GM13976 (cell line): Measurements from ENCODE around the gene ZNF19.

Experiments used
- DNase-seq: peaks from one replicate; pipeline ENCODE4 v3.0.0; 2012; ENCODE audit warnings: low spot score
- in situ Hi-C: fragments of 300-500 bp; cut with MboI; formaldehyde crosslinking; loops from one replicate; pipeline ENCODE4 v1.12.0; 2022; ENCODE audit warnings: low sequenced_read_pairs, mixed read lengths, inconsistent platforms; ENCODE audit not compliant: unreplicated experiment
- TF ChIP-seq, protein P1 (sequence below): IDR thresholded peaks from 2 replicates; pipeline ENCODE4 v1.5.1; 2012; ENCODE audit warnings: borderline replicate concordance, mild to moderate bottlenecking; ENCODE audit not compliant: insufficient read depth; ENCODE audit errors: extremely low read depth, missing control alignments, control extremely low read depth

The ZNF19 gene

DNA sequence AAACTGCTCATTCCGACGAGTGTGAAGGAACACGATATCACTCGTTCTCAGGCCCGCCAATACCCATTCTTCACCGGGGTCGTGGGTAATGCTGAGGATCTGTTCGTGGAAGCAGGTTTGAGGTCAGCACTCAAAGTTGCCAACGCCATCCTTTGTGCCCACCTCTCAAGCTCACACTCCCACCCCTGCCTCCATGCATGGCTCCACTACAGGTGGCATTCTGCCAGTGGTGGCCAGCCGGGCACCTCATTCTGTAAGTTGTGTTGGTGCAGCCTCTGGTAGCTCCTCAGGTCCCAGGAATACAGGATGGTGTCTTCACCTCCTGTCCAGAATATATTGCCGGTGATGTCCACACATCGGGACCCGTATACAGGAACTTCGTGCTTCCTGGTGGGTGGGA is 57.9 kb downstream of the ZNF19 start:
- DNase-seq = no peak
- TF ChIP-seq, protein P1, sequence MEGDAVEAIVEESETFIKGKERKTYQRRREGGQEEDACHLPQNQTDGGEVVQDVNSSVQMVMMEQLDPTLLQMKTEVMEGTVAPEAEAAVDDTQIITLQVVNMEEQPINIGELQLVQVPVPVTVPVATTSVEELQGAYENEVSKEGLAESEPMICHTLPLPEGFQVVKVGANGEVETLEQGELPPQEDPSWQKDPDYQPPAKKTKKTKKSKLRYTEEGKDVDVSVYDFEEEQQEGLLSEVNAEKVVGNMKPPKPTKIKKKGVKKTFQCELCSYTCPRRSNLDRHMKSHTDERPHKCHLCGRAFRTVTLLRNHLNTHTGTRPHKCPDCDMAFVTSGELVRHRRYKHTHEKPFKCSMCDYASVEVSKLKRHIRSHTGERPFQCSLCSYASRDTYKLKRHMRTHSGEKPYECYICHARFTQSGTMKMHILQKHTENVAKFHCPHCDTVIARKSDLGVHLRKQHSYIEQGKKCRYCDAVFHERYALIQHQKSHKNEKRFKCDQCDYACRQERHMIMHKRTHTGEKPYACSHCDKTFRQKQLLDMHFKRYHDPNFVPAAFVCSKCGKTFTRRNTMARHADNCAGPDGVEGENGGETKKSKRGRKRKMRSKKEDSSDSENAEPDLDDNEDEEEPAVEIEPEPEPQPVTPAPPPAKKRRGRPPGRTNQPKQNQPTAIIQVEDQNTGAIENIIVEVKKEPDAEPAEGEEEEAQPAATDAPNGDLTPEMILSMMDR = no peak
- in situ Hi-C loops = no loop called here

GRCh38 chr16:71430744-71431143 is 58.4 kb downstream of the ZNF19 start:
- no peak for DNase-seq
- in situ Hi-C loops = no loop called here
- TF ChIP-seq, protein P1 = no peak

DNA sequence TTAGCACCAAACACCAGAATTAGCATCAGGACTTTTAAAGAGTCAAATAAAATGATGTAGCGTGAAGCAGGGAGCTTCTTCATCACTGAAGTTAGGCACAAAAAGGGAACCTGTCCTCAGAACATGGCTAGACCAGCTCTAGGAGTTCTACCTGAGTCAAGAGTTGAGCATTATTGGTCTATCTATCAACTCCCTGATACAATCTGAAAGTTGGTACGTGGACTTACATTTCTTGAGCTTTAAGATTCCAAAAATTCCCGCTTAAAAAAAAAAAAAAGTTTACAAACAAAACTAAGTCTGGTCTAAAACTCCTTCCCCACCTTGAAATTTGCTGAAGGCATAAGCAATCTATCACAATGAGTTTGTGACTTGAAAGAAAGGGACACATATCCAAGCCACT is 59.5 kb downstream of the ZNF19 start:
- in situ Hi-C loops = loop anchor here (10.0 kb wide), 1 partner anchor 185 kb away; no protein-coding TSS in a partner anchor
- TF ChIP-seq, protein P1 = no peak
- DNase-seq = no peak

- in situ Hi-C loops = loop anchor here (10.0 kb wide), 1 partner anchor 186 kb away; no protein-coding TSS in a partner anchor
These were observed 60.2 kb downstream of the ZNF19 start for GRCh38 chr16:71428883-71429282.

GRCh38 chr16:71428385-71428784 is 60.7 kb downstream of the ZNF19 start:
- TF ChIP-seq, protein P1 = no peak
- no peak for DNase-seq
- in situ Hi-C loops = loop anchor here (10.0 kb wide), 1 partner anchor 186 kb away; no protein-coding TSS in a partner anchor

More at GRCh38 chr16:71428883-71429282, 60.2 kb downstream of the ZNF19 start:
- TF ChIP-seq, protein P1 = no peak
- no peak for DNase-seq

- TF ChIP-seq, protein P1 = no peak
- no peak for DNase-seq
- in situ Hi-C loops = loop anchor here (10.0 kb wide), 1 partner anchor 188 kb away; no protein-coding TSS in a partner anchor
These were observed 62.1 kb downstream of the ZNF19 start for GRCh38 chr16:71426880-71427615.
